8988T (cell line): ENCODE measurements around the gene IL1A.
A peak's percentile ranks its signal among the peaks of the same experiment; 100 is the strongest.

ENCODE experiments used
- DNase-seq: peaks from one replicate; pipeline ENCODE4 v3.0.0; 2011

IL1A gene

GRCh38 chr2:112724591-112725525, 59.4 kb downstream of the IL1A start:
- peak; percentile 79 for DNase-seq

- DNase-seq: no peak
Measured at GRCh38 chr2:112723995-112724394, 60.3 kb downstream of the IL1A start.
